ENCODE measurements around the gene DNAJB2. TPM values are rescaled to one million over a fixed set of nuclear protein-coding genes. Genes with fewer than 3 reads are reported as not detected.

DNAJB2 gene
- total RNA-seq, 4 donors from 2014 or later: 58.6 to 76.5 (median 71.8) TPM

GRCh38 chr2:219296631-219297391 lies 17.6 kb downstream of the DNAJB2 start:
- intact Hi-C loops (cut with DNase I; ENCODE audit: low total_unique reads) (loop anchor here (5.0 to 10.0 kb wide), 3 partner anchors 90 to 302 kb away; partner anchors contain the start of genes CRYBA2 and DNPEP), in situ Hi-C loops (cut with MboI; ENCODE audit: low sequenced_read_pairs in 4 of 4) (loop anchor here (5.0 to 25.0 kb wide), 4 partner anchors 132 to 240 kb away; partner anchors contain the start of genes NHEJ1 (in 2 of the 4), CHPF (in 1 of the 4), SLC23A3 (in 1 of the 4) and TMEM198 (in 1 of the 4))
- TF ChIP-seq POLR2A (IDR thresholded peaks at IDR 0.05) (no peak), CTCF (IDR thresholded peaks at IDR 0.05 in 4 of 5, conservative IDR thresholded peaks at IDR 0.05 in 1 of 5) (no peak)
- no peak overlapping the region for H3K4me3 ChIP-seq
- no peak for DNase-seq
- no peak for ATAC-seq
- no peaks in the 10 kb centered on the region for H3K36me3 ChIP-seq
- H3K27ac ChIP-seq: no peak overlapping the region
- no peaks in the 10 kb centered on the region for H3K27me3 ChIP-seq
- H3K4me1 ChIP-seq: peaks cover 8 to 10% of the 10 kb centered on the region in 2 donors
- H3K9me3 ChIP-seq: no peaks in the 10 kb centered on the region

- no peak overlapping the region for H3K4me3 ChIP-seq
- TF ChIP-seq CTCF (IDR thresholded peaks at IDR 0.05 in 4 of 5, conservative IDR thresholded peaks at IDR 0.05 in 1 of 5): no peak
- no peak for TF ChIP-seq POLR2A (IDR thresholded peaks at IDR 0.05)
- no peak overlapping the region for H3K27ac ChIP-seq
- intact Hi-C loops (cut with DNase I; ENCODE audit: low total_unique reads) (loop anchor here (1.0 to 10.0 kb wide), 4 partner anchors 89 to 303 kb away; partner anchors contain the start of genes CRYBA2, DNPEP and NHEJ1), in situ Hi-C loops (cut with MboI; ENCODE audit: low sequenced_read_pairs in 4 of 4) (loop anchor here (5.0 to 25.0 kb wide), 4 partner anchors 133 to 239 kb away; partner anchors contain the start of genes NHEJ1 (in 2 of the 4), CHPF (in 1 of the 4), SLC23A3 (in 1 of the 4) and TMEM198 (in 1 of the 4))
- ATAC-seq (no peak), DNase-seq (no peak)
- H3K4me1 ChIP-seq: peaks cover 8 to 10% of the 10 kb centered on the region in 2 donors
- H3K27me3 ChIP-seq: no peaks in the 10 kb centered on the region
- H3K36me3 ChIP-seq: no peaks in the 10 kb centered on the region
- H3K9me3 ChIP-seq: no peaks in the 10 kb centered on the region
Measured at GRCh38 chr2:219297766-219298456, 18.7 kb downstream of the DNAJB2 start.

GRCh38 chr2:219298759-219299371 lies 19.7 kb downstream of the DNAJB2 start:
- Histone ChIP-seq H3K4me1 (peaks cover 8 to 10% of the 10 kb centered on the region in 2 donors), H3K36me3 (no peaks in the 10 kb centered on the region), H3K9me3 (no peaks in the 10 kb centered on the region), H3K27me3 (no peaks in the 10 kb centered on the region), H3K27ac (no peak overlapping the region), H3K4me3 (no peak overlapping the region)
- TF ChIP-seq POLR2A (IDR thresholded peaks at IDR 0.05) (no peak), CTCF (IDR thresholded peaks at IDR 0.05 in 4 of 5, conservative IDR thresholded peaks at IDR 0.05 in 1 of 5) (peak; percentile 97 to 99 (median 97))
- peak; percentile 69 to 80 for ATAC-seq
- peak; percentile 66 to 80 for DNase-seq
- in situ Hi-C loops (cut with MboI; ENCODE audit: low sequenced_read_pairs in 4 of 4) (loop anchor here (5.0 to 25.0 kb wide), 4 partner anchors 134 to 238 kb away; partner anchors contain the start of genes NHEJ1 (in 2 of the 4), CHPF (in 1 of the 4), SLC23A3 (in 1 of the 4) and TMEM198 (in 1 of the 4)), intact Hi-C loops (cut with DNase I; ENCODE audit: low total_unique reads) (loop anchor here (1.0 to 10.0 kb wide), 4 partner anchors 88 to 304 kb away; partner anchors contain the start of genes CRYBA2, DNPEP and NHEJ1)

- H3K4me1 ChIP-seq: peaks cover 4 to 8% of the 10 kb centered on the region in 2 donors
- H3K27ac ChIP-seq: no peak overlapping the region
- no peak for TF ChIP-seq POLR2A (IDR thresholded peaks at IDR 0.05)
- no peak for TF ChIP-seq CTCF (IDR thresholded peaks at IDR 0.05 in 4 of 5, conservative IDR thresholded peaks at IDR 0.05 in 1 of 5)
- H3K9me3 ChIP-seq: no peaks in the 10 kb centered on the region
- H3K27me3 ChIP-seq: no peaks in the 10 kb centered on the region
- in situ Hi-C loops (cut with MboI; ENCODE audit: low sequenced_read_pairs in 4 of 4): loop anchor here (5.0 to 25.0 kb wide), 4 partner anchors 135 to 238 kb away; partner anchors contain the start of genes NHEJ1 (in 2 of the 4), CHPF (in 1 of the 4), SLC23A3 (in 1 of the 4) and TMEM198 (in 1 of the 4)
- H3K36me3 ChIP-seq: no peaks in the 10 kb centered on the region
- intact Hi-C loops (cut with DNase I; ENCODE audit: low total_unique reads): loop anchor here (5.0 to 10.0 kb wide), 3 partner anchors 88 to 305 kb away; partner anchors contain the start of genes CRYBA2 and DNPEP
- DNase-seq (no peak), ATAC-seq (no peak)
- H3K4me3 ChIP-seq: no peak overlapping the region
Measured at GRCh38 chr2:219299372-219299760, 20.2 kb downstream of the DNAJB2 start.
